ENCODE results near the gene NTSR1. TPM values are rescaled to one million over a fixed set of nuclear protein-coding genes. Genes with fewer than 3 reads are reported as not detected.
A peak's percentile ranks its signal among the peaks of the same experiment; 100 is the strongest.

The NTSR1 gene
- total RNA-seq, 1 donor from 2014 or later, result not detected

DNA sequence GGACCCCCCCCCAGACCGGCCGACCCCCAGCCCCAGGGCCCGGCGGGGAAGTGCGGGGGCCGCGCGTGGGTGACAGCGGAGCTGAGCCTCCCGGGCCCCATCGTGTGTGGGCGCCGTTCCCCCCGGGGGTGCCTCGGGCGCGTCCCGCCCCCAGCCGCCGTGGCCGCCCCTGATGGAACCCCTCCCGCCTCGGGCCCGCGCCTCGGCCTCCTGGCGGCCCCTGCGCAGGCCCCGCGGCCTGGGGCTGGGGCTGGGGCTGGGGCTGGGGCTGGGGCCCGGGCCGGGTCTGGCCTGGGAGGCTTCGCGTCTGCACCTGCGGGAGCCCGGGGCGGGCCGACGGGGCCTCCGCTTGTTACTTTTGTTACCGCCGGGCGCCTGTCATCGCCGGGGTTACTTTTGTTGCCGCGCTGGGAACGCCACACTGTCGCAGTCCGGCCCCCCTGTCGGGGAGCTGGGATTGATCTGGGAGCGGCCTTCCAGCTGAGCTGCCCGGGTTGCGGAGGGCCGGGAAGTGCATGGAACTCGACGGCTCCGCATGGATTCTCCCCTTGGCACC is 96.6 kb downstream of the NTSR1 start:
- DNase-seq, result no peak

DNA sequence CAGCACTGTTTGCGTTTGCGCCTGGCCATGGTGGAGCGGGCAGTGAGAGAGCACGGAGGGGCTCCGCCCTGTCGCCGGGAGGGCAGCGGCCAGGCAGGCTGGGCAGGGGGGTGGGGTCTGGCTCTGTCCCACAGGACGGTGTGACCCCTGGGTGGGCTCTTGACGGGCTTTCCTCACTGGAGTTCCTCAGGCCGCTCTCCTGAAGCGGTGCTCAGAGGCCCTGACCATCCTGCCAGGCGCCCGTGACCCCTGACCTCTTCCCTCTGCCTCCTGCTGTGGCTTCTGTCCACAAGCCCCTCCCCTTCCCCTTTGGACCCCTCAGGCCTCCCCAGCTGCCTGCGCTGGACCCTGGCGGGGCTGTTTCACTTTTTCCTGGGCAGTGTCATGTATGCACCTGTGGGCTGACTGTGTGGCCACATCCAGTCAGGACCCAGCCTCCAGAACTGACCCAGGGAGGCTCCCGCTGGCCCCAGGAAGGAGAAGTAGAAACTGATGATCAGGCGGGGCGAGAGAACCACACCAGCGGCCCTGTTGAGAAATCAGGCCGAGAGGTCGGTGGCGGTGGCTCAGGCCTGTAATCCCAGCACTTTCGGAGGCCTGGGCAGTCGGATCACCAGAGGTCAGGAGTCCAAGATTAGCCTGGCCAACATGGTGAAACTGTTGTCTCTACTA is 97.2 kb downstream of the NTSR1 start:
- DNase-seq, result peak; percentile 43

DNA sequence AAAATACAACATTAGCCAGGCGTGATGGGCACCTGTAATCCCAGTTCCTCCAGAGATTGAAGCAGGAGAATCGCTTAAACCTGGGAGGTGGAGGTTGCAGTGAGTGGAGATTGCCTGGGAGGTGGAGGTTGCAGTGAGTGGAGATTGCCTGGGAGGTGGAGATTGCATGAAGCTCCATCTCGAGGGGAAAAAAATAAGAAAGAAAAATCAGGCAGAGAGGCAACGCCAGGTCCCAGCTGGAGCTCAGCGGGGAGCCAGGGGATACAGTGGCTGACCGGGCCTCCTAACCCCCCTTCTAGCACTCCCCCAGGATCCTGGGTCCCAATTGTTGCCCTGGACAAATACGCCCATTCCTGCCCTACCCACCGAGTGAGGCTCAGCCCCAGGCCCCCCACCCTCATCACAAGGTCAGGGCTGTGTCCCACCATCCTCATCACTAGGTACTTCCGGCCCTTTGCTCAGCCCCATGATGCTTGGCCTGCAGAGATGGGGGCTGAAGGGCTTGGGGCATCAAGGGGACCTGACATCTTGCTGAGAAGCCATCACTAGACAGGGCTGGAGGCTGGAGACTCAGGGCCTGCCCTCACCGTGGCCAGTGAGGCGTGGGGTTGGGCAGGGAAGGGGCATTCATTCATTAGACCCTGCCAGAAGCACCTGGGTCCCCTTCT is 97.9 kb downstream of the NTSR1 start:
- DNase-seq, result no peak

DNA sequence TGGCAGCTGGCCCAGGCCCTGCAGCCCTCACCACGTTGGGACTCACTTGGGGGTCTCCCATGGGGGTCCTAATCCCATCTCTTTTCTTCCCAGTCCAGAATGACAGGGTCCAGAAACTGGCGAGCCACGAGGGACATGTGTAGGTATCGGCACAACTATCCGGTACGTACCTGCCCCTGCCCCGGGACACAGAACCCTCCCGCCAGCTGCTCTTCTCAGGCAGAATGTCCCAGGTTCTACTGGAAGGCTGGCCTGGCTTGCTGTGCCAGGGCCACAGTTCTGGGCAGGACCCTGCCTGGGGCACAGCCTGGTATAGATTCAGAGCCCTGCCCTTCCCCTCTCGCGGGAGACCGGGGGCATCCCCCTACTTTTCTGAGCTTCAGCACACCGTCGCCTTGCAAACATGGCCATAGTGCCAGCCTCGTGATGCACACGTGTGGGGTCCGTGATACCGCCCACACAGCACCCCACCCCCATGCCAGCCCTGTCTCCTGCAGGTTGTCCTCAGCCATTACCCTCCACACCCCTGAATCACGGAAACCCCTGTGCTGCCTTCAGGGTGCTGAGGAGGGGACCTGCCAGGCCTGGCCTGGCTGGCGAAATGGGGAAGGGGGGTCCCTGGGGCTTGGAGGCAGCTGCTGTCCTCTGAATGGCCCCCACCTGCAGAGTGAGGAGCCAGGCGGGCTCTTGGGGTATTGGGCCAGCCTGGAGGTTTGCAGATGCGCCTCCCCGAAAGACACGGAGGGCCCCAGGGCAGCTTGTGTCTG is 99.0 kb downstream of the NTSR1 start:
- DNase-seq, result no peak

DNA sequence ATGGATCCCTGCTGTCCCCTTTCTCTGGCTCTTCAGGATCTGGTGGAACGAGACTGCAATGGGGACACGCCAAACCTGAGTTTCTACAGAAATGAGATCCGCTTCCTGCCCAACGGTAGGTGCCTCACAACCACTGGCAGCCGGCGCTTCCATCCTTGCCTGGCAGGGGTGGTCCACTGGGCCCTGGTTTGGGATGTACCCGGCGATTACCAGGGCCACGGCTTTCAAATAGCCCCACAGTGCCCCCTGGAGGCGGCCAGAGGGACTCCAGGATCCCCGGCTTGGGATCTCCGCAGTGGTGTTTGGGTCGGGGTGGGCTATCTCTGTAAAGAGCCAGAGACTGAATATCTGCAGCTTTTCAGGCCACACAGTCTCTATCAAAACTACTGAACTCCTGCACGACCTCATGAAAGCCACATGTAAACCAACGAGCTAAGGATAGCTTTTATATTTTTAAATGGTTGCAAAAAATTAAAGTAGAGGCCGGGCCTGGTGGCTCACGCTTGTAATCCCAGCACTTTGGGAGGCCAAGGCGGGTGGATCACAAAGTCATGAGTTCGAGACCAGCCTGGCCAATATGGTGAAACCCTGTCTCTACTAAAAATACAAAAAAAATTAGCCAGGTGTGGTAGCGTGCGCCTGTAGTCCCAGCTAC is 99.7 kb downstream of the NTSR1 start:
- peak; percentile 73 for DNase-seq

DNA sequence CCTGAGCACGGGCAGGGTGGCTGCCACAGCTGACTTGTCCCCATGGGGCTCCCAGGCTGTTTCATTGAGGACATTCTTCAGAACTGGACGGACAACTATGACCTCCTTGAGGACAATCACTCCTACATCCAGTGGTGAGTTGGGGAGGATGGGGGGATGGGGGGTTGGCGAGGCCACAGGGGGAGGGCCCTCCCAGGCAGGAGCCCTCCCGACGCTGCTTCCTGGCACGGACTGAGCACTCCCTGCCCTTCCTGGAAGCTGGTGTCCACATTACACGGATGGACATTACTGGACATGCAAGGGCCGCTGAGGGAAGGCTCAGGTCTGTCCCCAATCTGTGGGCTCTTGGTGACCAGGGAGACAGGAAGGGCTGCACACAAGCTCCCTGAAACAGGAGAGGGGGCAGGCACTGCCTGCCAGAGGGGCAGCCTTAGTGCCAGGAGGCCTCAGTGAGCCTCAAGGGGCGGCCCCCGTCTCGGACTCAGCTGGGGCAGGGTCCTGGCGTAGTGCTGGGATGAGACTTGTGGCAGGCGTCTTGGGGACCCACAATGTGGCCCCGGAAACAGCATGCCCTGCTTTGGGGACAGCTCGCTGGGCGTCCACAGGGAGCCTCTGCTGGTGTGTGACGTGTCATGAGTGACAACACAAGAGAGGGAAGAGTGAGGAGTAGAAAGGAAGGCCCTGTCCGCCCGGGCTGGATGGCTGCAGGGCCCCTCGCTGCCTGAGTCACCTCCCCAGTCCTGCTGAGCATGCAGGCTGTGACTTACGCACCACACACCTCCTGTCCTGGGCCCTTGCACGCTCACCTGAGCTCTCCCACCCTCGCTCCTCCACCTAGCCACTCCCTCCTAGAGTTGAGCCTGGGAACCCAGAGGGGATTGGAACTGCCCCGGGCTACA is 101.1 kb downstream of the NTSR1 start:
- DNase-seq, result no peak

DNA sequence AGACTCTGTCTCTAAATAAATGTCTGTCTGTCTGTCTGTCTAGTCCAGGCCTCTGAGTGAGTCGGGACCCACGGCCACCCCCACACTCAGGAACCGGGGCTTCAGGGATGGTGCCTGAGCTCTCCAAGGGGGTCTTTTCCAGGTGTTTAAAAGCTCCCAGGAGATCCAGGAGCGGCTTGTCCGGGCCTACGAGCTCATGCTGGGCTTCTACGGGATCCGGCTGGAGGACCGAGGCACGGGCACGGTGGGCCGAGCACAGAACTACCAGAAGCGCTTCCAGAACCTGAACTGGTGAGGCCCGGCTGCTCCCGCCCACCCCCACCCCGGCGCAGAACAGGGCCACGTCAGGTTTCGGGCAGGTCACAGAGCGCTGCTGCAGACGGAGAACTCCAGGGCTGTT is 102.7 kb downstream of the NTSR1 start:
- DNase-seq, result no peak

DNA sequence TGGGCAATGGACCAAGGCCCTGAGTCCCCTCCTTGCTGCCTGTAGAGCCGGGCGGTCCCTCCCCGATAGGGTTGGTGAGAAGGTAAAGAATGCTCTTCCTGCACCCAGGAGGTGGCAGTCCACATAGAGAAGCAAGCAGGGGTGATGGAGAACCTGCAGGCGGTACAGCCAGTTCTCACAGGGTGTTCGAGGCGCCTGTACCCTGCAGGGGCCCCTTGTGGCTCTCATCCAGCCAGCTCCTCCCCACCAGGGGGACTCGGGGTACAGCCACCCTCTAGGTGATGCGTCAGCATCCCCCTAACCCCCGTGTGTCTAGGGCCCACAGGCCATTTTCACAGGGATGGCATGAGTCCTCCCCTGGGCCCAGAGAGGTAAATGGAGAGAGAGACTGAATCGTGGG is 103.1 kb downstream of the NTSR1 start:
- no peak for DNase-seq

Other genes starting within 250 kb of the NTSR1 start
- not detected in 2 replicates for gene GATA5, start 232.8 kb upstream of the NTSR1 start, total RNA-seq
- 3.7 and 4.8 TPM in 2 replicates for gene SLCO4A1, start 66.3 kb upstream of the NTSR1 start, total RNA-seq
- gene MRGBP, start 87.6 kb downstream of the NTSR1 start, total RNA-seq, result 18.5 and 19.5 TPM in 2 replicates
- gene OGFR, start 96.0 kb downstream of the NTSR1 start, total RNA-seq, result 48.8 and 58.4 TPM in 2 replicates
- 1.3 and 1.9 TPM in 2 replicates for gene COL9A3, start 108.2 kb downstream of the NTSR1 start, total RNA-seq
- gene TCFL5, start 153.0 kb downstream of the NTSR1 start, total RNA-seq, result 14.1 and 14.8 TPM in 2 replicates
- gene DIDO1, start 217.7 kb downstream of the NTSR1 start, total RNA-seq, result 47.5 and 56.2 TPM in 2 replicates
- gene GID8, start 229.3 kb downstream of the NTSR1 start, total RNA-seq, result 43.4 and 43.7 TPM in 2 replicates
- 9.0 and 11.8 TPM in 2 replicates for gene SLC17A9, start 243.9 kb downstream of the NTSR1 start, total RNA-seq